Ectodermal cell (in vitro differentiated cells): ENCODE measurements around the gene PLEKHA8.

Source experiments
- H3K27ac ChIP-seq: 2 replicates; pipeline ENCODE4 v1.7.0; 2013; ENCODE audit warnings: mild to moderate bottlenecking, low read depth, low read length; ENCODE audit not compliant: insufficient read depth, poor library complexity, severe bottlenecking
- H3K27me3 ChIP-seq: 2 replicates; pipeline ENCODE4 v1.7.0; 2013; ENCODE audit warnings: mild to moderate bottlenecking, low read length; ENCODE audit not compliant: insufficient read depth, control insufficient read depth, poor library complexity, severe bottlenecking
- H3K36me3 ChIP-seq: one replicate; pipeline ENCODE4 v1.7.0; 2013; ENCODE audit warnings: low read length; ENCODE audit not compliant: control insufficient read depth, insufficient read depth
- H3K4me1 ChIP-seq: one replicate; pipeline ENCODE4 v1.7.0; 2013; ENCODE audit warnings: low read length; ENCODE audit not compliant: control insufficient read depth, insufficient read depth
- H3K4me3 ChIP-seq: 2 replicates; pipeline ENCODE4 v1.7.0; 2013; ENCODE audit warnings: low read depth, low read length, control low read depth; ENCODE audit not compliant: insufficient read depth
- H3K9me3 ChIP-seq: 2 replicates; pipeline ENCODE4 v1.7.0; 2013; ENCODE audit warnings: mild to moderate bottlenecking, low read length, moderate library complexity; ENCODE audit not compliant: control insufficient read depth
- WGBS, 2 experiments: methylation state at CpG; one replicate each; pipeline ENCODE4 v1.1.7; 2013; ENCODE audit warnings: missing lambda C conversion rate in 2 of 2; 5-methylcytosine and 5-hydroxymethylcytosine counted together

The PLEKHA8 gene

DNA sequence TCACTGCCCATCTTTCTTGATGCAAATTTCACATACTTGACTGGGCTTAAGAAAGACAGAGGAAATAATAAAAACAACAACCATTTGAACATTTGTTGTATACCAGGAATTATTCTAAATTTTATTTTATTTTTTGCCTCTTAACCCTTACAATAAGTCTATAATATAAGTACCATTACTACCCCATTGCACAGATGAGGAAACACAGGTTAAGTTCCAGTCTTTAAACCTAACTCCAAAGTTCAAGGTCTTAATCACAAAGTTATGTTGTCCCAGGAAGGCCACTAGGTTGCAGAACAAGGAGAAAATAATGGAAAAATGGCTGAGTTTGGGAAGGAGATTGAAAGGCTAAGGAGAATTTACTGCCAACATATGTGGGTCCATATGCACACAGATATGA, 5.2 kb upstream of the PLEKHA8 start:
- peaks cover 3% of the 10 kb centered on the region for H3K27me3 ChIP-seq
- H3K27ac ChIP-seq: no peak overlapping the region

DNA sequence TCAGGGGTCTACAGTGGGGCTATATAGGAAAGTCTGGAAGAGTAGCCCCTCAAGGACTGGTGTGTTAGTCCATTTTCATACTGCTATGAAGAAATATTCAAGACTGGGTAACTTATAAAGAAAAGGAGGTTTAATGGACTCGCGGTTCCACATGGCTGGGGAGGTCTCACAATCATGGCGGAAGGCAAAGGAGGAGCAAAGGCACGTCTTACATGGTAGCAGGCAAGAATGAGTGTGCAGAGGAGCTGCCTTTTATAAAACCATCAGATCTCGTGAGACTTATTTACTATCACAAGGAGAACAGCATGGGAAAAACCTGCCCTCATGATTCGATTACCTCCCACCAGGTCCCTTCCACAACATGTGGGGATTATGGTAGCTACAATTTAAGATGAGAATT, 4.7 kb upstream of the PLEKHA8 start:
- no peaks in the 10 kb centered on the region for H3K9me3 ChIP-seq
- no peak overlapping the region for H3K27ac ChIP-seq
- H3K4me1 ChIP-seq: peaks cover 12% of the 10 kb centered on the region
- peaks cover 3% of the 10 kb centered on the region for H3K27me3 ChIP-seq
- no peaks in the 10 kb centered on the region for H3K36me3 ChIP-seq
- no peak overlapping the region for H3K4me3 ChIP-seq
- 97 to 99% methylated on average over 6 of the region's 6 CpGs for WGBS, 2 experiments

More for the DNA sequence above, 5.2 kb upstream of the PLEKHA8 start:
- Histone ChIP-seq H3K9me3 (no peaks in the 10 kb centered on the region), H3K4me1 (peaks cover 12% of the 10 kb centered on the region), H3K4me3 (no peak overlapping the region), H3K36me3 (no peaks in the 10 kb centered on the region)

DNA sequence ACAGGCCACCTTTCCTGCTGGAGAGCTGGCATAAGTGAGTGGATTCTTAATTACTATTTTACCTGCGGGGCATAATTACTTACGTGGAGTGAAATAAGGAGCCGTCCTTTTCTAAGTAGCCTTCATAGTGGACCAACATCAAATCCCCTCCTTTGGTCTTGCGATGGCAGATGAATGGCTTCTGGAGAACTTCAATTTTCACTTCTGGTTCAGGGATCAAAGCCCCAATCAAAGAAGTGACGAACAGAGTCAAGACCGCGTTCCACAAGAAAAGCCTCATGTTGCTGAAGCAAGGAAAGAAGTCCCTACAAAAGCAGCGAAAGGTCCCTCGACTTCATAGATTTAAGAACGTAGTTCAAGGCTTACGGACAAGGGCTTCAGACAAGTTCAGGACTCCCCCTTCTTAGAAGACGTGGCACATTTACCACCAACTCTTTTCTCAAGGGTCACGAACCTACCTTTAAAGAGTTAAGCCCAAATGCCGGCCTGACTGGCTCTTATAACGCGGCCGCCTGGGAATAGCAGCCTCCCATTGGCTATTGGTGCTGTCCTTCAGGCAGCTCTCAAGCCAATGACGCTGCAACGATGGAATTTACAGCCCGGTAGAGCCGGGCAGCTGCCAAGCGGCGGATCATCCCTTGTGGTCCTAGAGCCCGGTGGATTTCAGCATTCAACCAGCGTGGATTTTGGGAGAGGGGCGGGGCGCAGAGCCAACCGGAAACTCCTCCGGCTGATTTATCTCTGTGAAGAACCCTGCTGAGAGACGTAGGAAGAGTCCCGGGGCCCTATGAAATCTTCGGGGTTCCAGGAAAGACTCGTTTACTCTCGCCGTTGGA, 1.8 kb upstream of the PLEKHA8 start, which contains the start of gene FKBP14:
FKBP14 (minus strand) TSS at position 474 of the 836 bp plus-strand sequence; CDS start at position 280, 194 bp downstream.
- Histone ChIP-seq H3K27ac (peak within 1 kb of the TSS; percentile 45), H3K9me3 (no peaks in the 10 kb centered on the region), H3K36me3 (no peaks in the 10 kb centered on the region), H3K27me3 (peaks cover 3% of the 10 kb centered on the region), H3K4me3 (peak within 1 kb of the TSS; percentile 91), H3K4me1 (peaks cover 18% of the 10 kb centered on the region)
- 0% methylated on average over 35 of the region's 35 CpGs for WGBS, 2 experiments

DNA sequence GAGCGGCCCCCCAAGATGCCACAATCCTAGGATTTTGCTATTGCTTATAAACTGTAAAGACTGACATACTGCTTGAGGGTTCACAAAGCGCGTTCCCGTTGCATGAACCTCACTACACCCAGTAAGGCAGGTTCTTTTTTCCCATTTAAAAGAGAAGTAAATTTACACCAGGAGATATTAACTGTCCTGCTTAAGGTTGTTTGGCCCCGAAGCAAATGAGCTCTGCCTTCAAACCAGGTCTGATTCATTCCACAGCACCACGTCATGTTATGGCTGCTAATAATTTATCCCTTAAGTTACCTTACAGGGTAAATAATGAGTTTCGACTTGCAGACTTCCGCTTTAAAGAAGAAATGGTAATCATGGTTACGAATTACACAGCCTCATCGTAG, 1.2 kb upstream of the PLEKHA8 start:
- Histone ChIP-seq H3K9me3 (no peaks in the 10 kb centered on the region), H3K36me3 (no peaks in the 10 kb centered on the region), H3K4me1 (peaks cover 18% of the 10 kb centered on the region), H3K27ac (no peak overlapping the region), H3K27me3 (peaks cover 3% of the 10 kb centered on the region), H3K4me3 (peak overlapping the region; percentile 91)
- WGBS, 2 experiments: 5 to 9% methylated on average over 8 to 10 of the region's 10 CpGs

DNA sequence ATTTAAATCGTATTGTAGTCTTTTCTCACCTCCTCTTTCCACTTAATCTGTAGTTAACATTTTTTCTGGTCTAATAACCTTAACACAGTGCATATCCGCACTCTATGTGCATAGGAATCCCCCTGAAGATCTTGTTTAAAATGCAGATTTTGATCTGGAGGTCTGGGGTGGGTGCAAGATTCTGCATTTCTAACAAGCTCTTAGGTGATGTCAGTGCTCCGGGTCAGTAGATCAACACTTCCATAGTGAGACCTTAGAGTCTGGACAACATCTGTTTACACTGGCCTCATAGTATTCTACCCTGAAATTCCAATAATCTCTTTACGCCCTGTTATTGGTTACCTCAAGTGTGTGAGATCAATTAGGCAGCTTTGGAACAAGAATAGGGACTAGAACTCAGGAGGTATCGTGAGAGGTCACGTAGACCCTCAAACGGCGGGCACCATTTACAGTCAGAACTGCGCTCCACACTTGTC, 434 bp upstream of the PLEKHA8 start:
- Histone ChIP-seq H3K27me3 (peaks cover 3% of the 10 kb centered on the region), H3K4me1 (peaks cover 18% of the 10 kb centered on the region), H3K27ac (no peak overlapping the region), H3K4me3 (peak overlapping the region; percentile 91), H3K9me3 (no peaks in the 10 kb centered on the region), H3K36me3 (no peaks in the 10 kb centered on the region)
- WGBS, 2 experiments: 8 to 9% methylated on average over 9 of the region's 9 CpGs

DNA sequence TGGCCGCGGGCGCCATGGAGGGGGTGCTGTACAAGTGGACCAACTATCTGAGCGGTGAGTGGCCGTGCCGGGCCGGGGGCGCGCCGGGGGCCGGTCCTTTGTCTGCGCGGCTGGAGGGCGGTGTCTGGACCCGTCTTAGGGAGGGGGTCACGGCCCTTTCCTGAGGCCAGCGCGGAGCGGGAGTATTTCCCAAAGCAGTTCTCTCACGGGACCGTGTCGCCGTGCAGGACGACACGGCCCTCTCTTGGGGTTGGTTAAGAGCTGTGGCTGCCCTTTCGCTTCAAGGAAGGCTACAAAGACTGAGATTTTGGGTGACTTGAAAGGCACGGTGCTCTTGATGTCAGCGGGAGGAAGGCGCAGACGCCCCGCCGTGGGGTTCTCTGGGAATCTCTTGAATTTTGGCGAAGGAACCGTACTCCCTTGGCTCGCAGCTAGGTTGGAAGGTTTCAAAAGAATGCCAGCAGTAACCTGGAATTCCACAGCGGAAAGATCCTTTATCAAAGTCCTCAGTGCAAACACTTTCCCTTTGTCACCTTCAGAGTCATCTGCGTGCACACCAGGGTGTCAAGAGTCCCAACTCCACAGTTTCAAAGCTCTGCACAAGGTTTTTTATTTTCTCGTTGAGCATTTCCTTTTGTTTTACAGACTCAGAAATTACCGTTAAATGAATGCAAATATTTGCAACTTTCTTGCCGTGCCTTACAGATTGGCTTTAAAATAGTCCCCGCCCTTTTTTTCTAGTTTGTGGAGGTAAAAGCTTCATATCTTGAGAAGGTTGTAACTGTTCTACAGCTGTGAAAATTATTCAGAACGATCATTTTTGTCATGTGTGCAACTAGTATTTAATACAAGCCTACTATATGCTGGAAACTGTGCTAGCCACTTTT, 780 bp downstream of the PLEKHA8 start:
- H3K27me3 ChIP-seq: peaks cover 3% of the 10 kb centered on the region
- H3K4me3 ChIP-seq: peak overlapping the region; percentile 91
- WGBS, 2 experiments: 0 to 1% methylated on average over 41 to 42 of the region's 42 CpGs
- H3K4me1 ChIP-seq: peaks cover 18% of the 10 kb centered on the region
- H3K9me3 ChIP-seq: no peaks in the 10 kb centered on the region
- H3K27ac ChIP-seq: peak overlapping the region; percentile 88
- H3K36me3 ChIP-seq: no peaks in the 10 kb centered on the region

DNA sequence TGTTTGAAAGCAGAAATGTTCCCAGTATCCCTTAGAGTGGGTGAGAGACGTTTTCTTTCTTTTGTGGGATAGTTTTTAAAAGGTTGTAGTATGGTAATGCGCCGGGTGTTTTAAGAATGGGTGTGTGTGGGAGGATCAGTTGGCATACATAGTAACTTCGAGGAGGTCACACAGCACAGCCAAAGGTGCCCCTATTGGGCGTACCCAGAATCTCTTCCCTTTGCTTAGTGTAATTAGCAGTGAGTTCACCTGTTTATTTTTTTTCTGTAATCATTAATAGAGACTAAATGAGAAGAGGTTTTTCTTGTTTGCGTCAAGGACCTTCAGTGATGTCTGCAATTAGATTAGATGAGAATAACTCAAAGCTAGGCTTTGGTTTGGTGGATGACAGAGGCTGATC, 1.5 kb downstream of the PLEKHA8 start:
- no peak overlapping the region for H3K27ac ChIP-seq
- peaks cover 18% of the 10 kb centered on the region for H3K4me1 ChIP-seq
- peak overlapping the region; percentile 91 for H3K4me3 ChIP-seq
- H3K27me3 ChIP-seq: peaks cover 3% of the 10 kb centered on the region
- 14 to 24% methylated on average over 6 of the region's 6 CpGs for WGBS, 2 experiments
- H3K9me3 ChIP-seq: no peaks in the 10 kb centered on the region
- H3K36me3 ChIP-seq: no peaks in the 10 kb centered on the region

DNA sequence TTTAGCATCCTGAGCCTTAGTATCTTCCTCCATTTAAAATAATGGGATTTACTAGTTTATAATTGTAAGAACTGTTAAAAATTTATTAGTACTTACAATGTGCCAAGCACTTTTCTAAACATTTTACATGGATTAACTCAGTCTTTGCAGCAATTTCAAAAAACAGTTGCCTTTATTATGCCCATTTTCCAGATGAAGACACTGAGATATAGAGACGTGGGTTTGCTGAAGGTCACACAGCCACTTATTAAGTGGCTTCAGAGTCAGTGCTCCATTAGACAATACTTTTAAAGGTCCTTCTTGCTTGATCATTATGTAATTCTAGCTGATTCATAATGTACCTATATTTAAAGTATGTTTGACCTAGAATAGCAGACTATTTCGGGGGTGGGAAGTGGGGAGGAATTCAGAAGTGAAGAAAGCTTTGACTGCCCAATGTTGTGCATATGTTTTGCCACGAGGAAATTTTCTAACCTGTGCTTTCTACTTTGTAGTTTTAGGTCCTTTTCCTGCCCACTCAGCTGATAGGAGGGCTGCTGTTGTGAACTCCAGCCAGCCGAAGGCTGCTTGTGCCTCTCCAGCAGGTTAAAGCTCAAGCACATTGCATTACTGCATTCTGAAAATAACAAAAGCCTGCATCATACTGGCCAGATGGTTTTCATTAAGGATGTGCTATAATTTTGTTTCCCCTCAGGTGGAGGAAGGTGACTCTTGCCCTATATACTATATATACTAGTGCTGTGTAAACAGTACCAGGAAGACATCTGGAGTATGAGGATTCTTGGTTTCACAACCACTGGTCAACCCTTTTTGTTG, 4.3 kb downstream of the PLEKHA8 start:
- H3K27ac ChIP-seq: no peak overlapping the region
- no peaks in the 10 kb centered on the region for H3K9me3 ChIP-seq
- H3K27me3 ChIP-seq: no peaks in the 10 kb centered on the region
- H3K4me1 ChIP-seq: peaks cover 11% of the 10 kb centered on the region
- H3K4me3 ChIP-seq: no peak overlapping the region
- 89 to 93% methylated on average over 4 of the region's 4 CpGs for WGBS, 2 experiments
- H3K36me3 ChIP-seq: peaks cover 4% of the 10 kb centered on the region

DNA sequence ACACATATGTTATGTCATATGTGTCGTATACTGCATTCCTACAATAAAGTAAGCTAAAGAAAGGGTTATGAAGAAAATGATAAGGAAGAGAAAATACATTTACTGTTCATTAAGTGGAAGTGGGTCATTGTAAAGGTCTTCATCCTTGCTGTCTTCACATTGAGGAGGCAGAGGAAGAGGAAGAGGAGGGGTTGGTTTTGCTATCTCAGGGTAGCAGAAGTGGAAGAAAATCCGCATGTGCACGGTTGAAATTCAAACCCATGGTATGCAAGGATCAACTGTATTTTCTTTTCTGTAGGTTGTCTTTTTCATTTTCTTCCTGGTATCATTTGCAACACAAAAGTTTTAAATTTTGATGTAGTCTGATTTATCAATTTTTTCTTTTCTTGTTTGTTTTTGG, 6.3 kb downstream of the PLEKHA8 start:
- peaks cover 4% of the 10 kb centered on the region for H3K36me3 ChIP-seq
- H3K9me3 ChIP-seq: no peaks in the 10 kb centered on the region
- no peak overlapping the region for H3K27ac ChIP-seq
- H3K27me3 ChIP-seq: no peaks in the 10 kb centered on the region
- peaks cover 6% of the 10 kb centered on the region for H3K4me1 ChIP-seq
- no peak overlapping the region for H3K4me3 ChIP-seq
- 95 to 98% methylated on average over 3 of the region's 3 CpGs for WGBS, 2 experiments
